CMK (cell line): Measurements from ENCODE around the gene LGALS7.
"Not testable (repeated sequence)": the region's sequence is repeated elsewhere in the genome, so short reads cannot be mapped to it uniquely, and the experiment has no call there.

Source experiments
- DNase-seq: peaks from one replicate; pipeline ENCODE4 v3.0.0-alpha.2; 2010; ENCODE audit warnings: low read depth

The LGALS7 gene

DNA sequence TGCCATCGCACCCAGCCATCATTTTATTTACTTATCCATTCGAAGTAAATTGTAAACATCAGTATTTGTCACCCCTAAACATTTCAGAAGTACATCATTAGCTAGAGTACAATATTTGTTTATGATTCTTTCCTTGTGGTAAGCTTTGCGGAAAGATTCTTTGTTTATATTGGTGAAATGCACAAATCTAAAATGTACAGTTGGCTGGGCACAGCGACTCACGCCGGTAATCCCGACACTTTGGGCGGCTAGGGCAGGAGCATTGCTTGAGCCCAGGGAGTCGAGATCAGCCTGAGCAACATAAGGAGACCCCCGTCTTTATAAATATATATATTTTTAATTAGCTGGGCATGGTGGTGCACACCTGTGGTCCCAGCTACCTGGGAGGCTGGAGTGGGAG is 25.8 kb upstream of the LGALS7 start:
- DNase-seq: no peak

GRCh38 chr19:38797781-38798180 is 24.5 kb upstream of the LGALS7 start:
- not testable (repeated sequence) for DNase-seq

- no peak for DNase-seq
These were observed 22.8 kb upstream of the LGALS7 start for GRCh38 chr19:38796154-38796553.

DNA sequence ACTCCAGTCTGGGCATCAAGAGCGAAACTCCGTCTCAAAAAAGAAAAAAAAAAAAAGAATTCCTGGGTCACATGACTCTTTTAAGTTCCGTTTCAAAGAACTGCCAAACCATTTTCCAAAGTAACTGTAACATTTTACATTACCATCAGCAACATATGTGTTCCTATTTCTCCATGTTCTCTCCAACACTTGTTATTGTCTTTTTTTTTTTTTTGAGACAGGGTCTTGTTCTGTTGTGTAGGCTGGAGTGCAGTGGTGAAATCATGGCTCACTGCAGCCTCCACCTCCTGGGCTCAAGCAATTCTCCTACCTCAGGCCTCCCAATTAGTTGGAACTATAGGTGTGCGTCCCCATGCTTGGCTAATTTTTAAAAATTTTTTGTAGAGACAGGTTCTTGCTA is 22.2 kb upstream of the LGALS7 start:
- no peak for DNase-seq

- DNase-seq: no peak
These were observed 20.4 kb upstream of the LGALS7 start for GRCh38 chr19:38793671-38794070.

DNA sequence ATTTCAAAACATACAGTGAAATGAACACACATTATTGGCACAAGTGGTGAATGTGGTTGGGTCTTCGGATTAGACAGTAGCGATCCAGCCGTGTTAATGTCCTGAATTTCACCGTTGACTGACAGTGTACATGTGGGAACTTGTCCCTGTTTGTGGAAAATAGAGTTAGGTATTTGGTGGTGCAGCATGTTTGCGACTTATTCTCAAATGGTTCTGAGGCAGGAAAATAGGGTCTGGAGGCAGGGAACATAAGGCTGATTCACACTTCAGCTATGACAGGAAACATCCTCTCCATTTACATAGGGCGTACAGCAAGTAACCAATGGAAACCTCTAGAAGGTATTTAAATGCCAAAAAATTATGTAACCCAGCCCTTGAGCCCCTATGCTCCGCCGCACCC is 19.9 kb upstream of the LGALS7 start:
- no peak for DNase-seq

GRCh38 chr19:38792250-38793111 is 19.2 kb upstream of the LGALS7 start:
- DNase-seq: no peak

DNA sequence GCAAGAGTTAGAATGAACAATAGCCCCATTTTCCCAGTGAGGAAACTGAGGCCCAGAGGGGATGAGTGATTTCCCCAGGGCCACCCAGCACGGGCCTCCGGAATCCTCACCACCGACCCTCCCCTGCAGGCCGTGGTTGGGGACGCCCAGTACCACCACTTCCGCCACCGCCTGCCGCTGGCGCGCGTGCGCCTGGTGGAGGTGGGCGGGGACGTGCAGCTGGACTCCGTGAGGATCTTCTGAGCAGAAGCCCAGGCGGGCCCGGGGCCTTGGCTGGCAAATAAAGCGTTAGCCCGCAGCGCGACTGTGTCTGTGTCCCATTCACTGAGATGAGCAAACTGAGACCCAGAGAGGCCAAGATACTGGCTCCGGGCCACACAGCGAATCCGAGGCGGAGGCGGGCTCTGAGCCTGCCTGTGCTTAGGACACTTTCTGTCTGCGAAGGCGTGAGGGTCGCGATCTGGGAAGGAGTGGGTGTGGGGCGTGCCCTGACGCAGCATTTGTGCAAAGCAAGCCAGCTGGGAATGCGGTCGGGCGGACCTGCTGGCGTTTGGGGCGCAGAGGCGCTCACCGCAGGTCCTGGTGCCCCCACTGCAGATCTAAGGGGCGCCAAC is 18.2 kb upstream of the LGALS7 start:
- DNase-seq: not testable (repeated sequence)

DNA sequence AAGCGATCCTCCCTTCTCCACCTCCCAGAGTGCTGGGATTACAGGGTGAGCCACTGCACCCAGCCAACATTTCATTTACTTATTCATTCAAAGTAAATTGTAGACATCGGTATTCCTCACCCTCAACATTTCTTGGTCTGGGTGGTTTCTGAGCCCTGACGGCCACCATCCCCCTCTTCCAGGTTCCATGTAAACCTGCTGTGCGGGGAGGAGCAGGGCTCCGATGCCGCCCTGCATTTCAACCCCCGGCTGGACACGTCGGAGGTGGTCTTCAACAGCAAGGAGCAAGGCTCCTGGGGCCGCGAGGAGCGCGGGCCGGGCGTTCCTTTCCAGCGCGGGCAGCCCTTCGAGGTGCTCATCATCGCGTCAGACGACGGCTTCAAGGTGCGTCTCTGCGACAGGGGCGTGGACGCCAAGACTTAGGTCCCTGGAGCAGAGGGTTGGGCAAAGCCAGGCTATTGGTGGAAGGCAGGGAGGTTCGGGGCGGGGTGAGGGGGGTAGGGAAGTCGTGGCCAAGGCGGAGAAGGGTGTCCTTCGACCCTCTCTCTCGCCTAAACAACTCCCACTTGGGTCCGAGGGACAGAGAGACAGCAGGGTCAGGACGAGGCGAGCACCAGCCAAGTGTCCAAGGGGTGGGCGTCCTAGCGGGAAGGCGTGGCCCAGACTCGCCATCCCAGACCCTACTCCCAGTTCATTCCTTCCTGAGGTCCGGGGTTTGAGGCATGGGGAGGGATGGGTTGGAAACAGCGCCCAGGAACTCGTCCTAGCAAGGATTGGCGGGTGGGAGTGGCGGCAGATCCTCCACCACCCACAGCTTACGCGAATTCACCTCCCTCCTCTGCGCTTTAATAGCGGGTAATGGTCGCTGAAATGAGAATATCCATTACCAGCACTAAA is 17.4 kb upstream of the LGALS7 start:
- DNase-seq: not testable (repeated sequence)

DNA sequence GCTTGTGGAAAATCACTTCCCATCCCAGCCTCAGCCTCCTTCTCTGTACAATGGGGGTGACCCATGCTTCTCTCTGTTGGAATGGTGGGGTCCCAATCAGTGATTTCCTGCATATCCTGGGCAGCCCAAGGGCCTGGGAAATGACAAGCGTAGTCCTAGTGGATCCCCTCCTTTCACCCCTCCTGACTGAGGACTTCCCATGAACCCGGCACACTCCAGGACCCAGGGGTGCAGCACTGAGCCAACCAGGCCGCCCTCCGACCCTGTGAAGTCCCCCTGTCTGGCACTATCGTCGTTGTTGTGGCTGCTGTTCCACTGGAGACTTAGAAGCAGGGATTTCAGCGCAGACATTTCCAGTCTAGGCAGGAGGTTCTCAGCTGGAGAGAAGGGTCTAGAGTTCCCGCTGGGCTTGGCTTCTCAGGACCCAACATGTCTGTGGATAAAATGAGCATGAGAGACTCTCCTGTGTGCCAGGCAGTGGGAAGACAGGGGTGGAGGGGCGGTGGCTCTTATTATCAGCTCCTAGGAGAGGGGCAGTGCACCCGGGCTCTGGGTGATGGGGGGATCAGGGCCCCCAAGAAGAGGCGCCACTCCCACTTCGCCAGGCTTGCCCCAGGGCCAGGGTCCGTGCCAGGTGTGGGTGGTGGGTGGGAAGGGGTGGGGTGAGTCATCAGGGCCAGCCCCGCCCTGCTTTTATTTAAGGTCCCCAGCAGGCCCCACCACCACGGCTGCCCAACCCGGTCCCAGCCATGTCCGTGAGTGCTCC is 15.3 kb upstream of the LGALS7 start, which contains the start of gene LGALS7B:
LGALS7B (plus strand) TSS at position 723 of the 766 bp plus-strand sequence; CDS start at position 750, 27 bp downstream.
- no peak for DNase-seq

DNA sequence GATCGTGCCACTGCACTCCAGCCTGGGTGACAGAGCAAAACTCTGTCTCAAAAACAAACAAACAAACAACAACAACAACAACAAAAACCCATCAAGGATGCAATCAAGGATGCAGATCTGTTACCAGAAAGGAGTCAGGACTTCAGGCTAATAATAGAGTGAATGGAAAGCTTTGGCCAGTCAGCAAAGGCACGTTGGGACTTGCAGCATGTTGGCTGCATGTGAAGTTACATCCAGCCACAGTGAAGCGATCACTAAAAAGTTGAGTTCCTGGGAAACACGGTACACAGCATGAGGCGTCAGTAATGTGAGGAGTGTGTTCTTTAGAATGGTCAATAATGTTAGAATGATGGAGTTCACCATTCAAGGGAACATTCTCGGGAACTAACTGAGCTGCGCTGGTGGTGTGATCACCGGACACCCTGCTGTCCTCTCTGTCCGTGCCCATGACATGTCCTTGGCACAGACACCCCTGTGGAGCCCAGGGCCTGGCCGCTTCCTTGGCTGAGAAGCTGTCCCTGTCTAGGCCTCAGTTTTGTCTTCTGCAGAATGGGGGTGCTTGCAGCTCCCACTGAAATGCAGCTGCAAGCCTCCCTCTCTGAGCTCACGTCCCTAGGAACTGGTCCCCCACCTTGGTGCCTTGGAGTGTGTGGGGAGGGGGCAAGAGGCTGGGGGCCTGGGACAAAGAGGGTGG is 13.4 kb upstream of the LGALS7 start:
- DNase-seq: no peak

DNA sequence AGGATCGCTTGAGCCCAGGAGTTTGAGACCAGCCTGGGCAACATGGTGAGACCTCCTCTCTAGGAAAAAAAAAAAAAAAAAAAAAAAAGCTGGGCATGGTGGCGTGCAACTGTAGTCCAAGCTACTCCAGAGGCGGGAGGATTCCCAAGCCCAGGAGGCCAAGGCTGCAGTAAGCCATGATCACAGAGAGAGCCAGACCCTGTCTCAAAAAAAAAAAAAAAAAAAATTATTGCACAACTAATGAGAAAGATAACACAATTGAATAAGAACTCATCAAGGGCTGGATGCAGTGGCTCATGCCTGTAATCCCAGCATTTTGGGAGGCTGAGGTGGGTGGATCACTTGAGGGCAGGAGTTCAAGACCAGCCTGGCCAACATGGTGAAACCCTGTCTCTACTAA is 12.7 kb upstream of the LGALS7 start:
- DNase-seq: not testable (repeated sequence)

DNA sequence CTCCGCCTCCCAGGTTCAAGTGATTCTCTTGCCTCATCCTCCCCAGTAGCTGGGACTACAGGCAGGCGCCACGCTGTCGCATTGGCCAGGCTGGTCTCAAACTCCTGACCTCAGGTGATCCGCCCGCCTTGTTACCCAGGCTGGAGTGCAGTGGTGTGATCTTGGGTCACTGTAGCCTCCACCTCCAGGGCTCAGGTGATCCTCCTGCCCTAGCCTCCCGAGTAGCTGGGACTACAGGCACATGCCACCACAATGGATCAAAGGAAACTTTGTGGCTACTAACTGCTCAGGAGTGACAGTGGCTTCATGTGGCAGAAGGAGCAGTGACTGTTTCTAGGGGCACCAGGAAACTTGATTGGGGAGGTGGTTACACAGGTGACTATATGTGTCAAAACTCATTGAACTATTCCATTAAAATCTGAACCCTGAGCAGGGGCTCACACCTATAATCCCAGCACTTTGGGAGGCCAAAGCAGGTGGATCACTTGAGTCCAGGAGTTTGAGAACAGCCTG is 11.9 kb upstream of the LGALS7 start:
- no peak for DNase-seq

GRCh38 chr19:38784224-38784623 is 10.9 kb upstream of the LGALS7 start:
- no peak for DNase-seq

DNA sequence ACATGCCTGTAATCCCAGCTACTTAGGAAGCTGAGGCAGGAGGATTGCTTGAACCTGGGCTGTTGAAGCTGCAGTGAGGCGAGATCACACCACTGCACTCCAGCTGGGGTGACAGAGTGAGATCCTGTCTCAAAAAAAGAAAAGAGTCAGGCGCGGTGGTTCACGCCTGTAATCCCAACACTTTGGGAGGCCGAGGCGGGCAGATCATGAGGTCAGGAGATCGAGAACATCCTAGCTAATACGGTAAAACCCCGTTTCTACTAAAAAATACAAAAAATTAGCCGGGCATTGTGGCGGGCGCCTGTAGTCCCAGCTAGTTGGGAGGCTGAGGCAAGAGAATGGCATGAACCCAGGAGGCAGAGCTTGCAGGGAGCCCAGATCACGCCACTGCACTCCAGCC is 8.9 kb upstream of the LGALS7 start:
- not testable (repeated sequence) for DNase-seq

DNA sequence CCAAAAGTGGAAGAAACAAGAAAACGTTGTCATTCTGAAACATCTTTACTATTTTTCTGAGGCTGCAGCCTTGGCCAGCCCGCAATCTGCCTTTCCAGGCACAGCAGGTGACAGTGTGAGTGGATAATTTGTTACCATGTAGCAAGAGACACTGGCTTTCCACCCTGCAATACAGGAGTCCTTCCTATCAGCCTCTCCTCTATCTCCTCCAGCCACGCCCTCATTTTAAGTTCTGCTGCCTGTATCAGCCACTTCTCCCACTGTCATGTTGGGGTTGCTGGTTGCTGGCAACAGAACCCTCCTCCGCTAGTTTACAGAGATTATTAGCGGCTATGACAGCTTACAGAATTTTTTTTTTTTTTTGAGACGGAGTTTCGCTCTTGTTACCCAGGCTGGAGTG is 7.7 kb upstream of the LGALS7 start:
- peak; percentile 22 for DNase-seq

GRCh38 chr19:38780443-38780842 is 7.1 kb upstream of the LGALS7 start:
- no peak for DNase-seq

DNA sequence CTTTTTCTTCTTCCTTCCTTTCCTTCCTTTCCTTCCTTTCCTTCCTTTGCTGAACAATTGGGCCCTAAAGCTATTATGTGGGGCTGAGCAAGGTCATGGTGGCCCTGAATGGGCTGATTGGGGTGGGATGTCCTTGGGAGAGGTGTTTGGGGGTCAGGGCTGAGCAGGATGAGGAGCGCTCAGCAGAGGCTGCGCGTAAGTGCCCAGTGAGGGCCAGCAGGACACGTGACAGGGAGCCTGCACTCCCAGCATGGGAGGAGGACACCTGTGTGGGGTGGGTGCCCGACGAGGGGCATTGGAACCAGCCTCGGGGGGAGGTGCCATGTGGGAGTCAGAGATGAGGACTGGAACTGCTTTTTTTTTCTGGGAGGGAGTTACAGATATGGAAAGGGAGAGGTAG is 5.4 kb upstream of the LGALS7 start:
- DNase-seq: no peak

DNA sequence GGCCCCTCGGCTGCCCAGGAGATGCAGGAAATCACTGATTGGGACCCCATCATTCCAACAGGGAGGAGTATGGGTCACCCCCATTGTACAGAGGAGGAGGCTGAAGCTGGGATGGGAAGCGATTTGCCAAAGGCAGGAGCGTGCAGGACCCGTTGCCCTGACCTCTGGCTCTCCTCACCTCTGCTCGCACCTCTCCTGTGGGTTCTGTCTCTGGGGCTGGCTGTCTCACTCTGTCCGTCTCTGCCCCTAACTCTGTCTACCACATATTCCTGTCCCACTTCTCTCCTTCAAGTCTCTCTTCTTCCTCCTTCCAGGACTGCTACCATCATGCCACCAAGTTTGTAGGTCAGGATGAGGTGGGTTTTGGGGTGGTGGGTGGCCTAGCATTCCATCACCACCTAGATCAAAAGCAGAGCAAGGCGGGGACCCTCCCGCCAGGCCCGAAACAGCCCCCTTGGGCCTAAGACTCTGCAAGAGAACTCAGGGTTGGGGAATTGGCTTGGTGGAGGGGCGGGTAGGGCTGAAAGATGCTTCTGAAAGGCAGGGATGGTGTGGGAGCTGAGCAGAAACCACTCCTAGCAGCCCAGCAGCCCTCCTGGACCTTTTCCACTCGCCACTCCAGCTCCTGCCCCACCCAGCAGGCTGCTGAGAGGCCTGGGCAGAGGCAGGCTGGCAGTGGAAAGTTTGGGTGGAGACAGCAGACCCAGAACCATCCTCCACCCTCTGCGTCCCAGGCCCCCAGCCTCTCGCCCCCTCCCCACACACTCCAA is 1.0 kb upstream of the LGALS7 start:
- no peak for DNase-seq

DNA sequence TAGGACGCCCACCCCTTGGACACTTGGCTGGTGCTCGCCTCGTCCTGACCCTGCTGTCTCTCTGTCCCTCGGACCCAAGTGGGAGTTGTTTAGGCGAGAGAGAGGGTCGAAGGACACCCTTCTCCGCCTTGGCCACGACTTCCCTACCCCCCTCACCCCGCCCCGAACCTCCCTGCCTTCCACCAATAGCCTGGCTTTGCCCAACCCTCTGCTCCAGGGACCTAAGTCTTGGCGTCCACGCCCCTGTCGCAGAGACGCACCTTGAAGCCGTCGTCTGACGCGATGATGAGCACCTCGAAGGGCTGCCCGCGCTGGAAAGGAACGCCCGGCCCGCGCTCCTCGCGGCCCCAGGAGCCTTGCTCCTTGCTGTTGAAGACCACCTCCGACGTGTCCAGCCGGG is 1.7 kb downstream of the LGALS7 start:
- not testable (repeated sequence) for DNase-seq
